HG03439 (cell line): ENCODE measurements around the gene STK40.

Source experiments
- ATAC-seq: cut with Tn5 transposase; IDR thresholded peaks from one replicate; pipeline ENCODE4 v1.9.1; 2021; ENCODE audit warnings: mild to moderate bottlenecking, moderate library complexity; ENCODE audit not compliant: unreplicated experiment

The STK40 gene

DNA sequence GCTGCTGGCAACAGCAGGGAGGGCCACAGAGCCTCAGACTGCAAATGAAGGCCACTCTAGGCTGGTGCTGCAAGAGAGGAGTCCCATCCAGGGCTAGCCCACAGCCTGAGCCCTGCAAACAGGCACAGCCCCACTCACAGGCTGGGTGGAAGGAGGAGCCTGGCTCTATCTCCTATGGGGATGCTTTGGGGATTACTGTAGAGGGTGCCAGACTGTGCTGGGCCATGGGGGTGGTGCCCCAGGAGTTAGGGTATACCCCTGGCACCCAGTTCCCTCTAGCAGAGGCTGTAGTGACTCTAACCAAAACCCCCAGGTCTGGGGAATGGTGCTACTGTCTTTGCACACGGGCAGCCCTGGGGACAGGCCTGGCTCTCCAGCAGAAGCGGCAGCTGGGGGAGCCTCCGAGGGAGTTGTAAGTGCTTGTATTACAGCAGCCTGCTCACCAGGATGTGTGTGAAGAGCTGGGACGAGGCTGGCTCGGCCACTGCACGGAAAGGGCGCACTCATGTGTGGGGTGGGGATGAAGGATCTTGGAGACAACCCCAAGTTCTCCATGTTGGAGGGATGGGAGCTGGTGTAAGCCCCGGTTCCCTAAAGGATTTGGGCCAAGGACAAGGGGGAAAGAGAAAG, 38.9 kb downstream of the STK40 start:
- no peak for ATAC-seq

DNA sequence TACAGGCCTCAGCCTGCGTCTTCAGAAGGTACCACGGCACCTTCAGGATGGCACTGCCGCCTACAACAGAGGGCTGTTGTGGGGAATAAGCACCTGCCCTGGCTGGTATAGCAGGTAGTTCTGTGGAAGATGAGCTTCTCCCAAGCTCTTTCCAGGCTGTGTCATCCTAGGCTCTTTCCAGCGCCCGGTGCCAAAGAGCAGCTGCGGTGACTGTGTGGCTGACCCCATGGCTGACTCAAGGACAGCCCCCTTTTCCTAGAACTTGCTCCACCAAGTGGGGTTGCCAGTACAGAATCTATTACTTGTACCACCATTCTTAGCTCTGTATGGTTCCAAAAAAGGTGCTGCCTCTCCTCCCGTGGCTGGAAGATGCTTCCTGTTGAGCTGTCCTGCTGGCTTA, 40.4 kb downstream of the STK40 start:
- no peak for ATAC-seq

DNA sequence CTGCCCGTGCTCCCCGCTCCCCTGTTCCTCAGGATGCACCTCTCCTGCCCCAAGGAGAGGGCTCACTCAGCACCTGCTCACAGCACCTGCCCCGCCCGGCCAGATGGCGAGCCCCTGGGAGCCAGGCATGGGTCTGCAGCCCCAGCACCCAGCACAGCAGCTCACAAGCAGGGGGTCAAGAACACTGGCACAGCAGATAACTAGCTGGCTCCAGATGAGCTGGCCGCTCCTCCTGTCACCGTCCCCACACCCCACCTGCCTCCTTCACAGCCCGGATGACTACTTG, 41.4 kb downstream of the STK40 start:
- no peak for ATAC-seq

DNA sequence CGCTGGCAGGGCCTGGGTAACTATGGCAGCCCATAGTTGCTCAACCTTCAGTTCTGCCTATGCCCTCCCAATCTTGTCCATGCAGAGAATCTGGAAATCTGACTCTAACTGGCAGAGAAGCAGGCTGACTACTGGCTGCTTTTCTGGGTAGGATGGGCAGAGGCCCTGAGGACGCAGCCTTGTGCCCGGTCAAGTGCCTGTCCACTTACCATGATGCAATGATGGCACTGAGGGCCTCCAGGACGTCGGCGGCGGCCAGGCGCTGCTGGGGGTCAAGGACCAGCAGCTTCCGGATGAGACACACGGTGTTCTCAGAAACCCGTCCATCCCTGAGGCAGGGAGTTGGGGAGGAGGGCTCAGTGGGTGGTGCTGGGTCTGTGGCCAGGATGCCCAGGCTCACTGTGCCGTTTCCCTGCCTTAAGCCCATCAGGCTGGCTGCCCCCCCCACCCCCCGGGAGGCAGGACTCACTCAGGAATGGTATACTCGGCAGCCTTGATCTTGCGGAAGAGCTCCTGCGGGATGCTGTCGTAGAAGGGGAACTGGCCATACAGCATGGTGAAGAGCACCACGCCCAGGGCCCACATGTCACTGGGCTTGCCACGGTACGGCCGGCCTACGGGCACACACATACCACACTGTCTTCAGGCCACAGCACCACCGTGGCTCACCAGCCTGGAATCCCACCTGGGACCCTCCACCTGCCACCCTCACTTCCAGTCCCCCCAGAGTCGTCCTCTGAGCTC, 41.9 kb downstream of the STK40 start:
- ATAC-seq: no peak

DNA sequence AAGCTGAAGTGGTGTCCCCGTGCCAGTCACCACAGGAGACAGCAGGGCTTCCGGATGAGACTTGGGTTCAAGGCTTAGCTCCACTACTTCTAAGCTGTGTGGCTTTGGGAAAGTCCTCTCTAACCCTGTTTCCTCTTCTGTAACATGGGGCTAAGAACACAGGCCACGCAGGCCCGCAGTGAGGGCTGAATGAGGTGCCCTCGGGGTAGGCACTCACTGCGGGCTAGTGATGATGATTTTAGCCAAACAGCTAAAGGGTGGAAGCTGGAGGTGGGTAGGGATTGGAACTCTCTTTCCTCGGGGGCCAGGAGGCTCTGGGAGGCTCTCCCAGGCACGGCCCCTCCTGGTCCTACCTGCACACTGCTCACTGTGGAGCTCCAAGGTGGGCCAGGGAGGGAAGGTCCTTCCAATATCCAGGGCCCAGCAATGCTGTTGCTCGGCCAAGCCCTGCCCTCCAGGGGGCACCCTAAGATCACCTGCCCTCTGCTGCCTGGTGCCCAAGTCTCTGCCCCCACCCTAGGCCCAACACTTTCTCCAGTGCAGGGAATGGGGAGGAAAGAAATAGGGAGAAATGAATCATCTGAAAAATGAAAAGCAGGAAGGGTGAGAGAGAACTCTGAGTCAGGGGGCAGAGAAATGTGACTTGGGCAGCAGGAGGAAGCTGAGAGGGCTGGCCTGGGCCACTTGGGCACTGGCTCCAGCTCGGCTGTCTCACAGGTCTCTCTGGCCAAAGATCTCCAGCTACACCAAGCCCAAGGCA, 43.1 kb downstream of the STK40 start:
- ATAC-seq: no peak

DNA sequence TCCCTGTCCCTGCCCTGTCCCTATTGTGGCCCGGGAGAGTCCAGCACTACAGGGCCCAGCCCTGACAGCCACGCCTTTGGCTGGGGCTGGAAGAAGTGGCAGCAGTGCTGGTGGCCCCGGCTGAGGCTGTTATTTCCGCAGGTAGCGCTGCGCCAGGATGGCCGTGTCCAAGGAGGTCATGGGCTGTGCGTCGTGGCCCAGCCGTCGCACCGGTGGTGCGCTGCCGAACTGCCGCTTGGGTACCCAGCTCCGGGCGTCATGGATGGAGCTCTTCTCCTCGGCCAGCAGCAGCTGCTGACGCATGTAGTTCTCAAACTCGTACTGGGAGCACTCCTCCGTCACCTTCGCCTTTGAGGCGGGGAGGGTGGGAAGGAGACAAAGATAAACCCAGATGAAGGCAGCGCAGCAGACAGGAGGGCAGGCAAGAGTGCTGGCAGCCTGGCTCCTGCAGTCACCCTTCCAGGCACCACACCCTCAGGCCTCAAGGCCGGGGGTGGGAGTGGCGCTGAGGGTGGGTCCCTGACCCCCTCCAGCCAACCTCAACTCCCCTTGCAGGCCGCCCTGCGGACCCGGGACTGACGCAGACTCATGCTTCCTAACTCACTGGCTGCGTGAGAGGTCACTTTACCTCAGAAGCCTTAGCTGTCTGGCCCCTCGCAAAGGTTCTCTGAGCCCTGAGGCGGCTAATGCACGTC, 44.0 kb downstream of the STK40 start:
- no peak for ATAC-seq

DNA sequence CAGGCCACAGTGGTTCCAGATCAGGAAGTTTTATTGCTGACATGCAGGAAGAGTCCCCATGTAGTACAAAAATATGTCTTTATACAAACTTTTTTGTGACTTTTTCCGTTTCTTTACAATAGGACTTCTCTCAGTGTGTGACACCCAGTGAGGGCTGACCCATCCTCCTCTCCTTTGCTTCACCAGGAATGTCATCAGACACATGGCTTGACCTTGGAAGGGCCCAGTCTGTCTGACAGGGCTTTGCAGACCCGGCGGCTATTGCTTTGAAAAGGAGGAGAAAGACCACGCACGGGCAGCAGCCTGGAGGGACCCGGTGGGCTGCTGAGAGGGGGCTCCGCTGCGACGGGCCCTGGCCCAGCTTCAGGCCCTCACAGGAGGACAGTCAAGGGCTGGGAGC, 46.1 kb downstream of the STK40 start:
- ATAC-seq: no peak

DNA sequence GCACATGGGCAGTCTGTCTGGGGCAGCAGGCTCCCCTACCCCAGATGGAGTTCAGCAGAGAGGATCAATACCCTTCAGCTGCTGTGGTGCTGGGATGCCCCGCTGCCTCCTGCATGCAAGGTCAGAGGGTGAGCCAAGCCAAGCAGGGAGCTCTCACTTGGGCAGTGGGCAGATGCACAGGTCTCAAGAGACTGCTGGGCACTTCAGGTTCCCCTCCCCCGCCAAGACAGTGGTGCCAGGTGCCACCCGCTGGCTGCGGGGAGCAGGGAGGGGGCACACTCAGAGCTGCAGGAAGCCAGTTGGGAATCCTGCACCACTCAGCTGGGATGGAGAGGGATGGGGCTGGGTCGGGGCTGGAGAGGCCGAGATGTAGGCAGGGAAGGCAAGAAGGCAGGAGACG, 46.5 kb downstream of the STK40 start:
- ATAC-seq: no peak

DNA sequence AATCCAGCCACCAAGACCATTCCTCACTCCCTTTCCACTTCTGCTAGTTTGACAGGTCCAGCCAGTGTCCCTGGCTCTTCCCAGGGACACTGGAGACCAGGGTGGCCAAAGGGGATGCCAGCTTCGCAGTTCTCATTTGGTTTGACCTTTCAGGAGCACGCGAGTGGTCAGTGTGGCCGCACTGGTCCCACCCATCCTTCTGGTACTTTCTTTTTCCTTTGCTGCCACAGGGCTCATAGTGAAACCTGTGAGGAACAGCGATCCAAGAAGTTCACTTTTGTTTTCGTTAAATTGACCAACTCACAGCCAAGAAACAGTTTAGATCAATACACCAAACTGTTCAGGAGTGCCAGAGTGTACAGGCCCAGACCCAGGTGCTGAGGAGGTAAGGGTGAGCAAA, 47.9 kb downstream of the STK40 start:
- ATAC-seq: no peak

DNA sequence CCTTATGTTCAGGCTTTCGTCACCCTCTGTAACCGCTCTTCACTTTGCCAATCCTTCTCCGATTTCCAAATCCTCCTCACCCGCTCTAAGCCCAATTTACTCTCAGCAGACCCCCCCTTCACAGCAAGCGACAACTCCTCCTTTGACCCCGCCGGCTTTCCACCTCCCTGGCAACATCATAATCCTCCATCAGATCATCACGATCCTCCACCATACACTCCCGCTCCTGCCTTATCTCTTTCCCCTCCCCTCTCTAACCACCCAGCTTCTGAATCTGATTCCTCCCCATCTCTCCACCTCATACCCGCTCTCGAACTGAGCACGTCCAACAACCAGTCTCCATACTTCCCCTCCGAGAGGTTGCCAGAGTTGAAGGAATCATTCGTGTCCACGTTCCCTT, 54.8 kb downstream of the STK40 start:
- ATAC-seq: no peak

DNA sequence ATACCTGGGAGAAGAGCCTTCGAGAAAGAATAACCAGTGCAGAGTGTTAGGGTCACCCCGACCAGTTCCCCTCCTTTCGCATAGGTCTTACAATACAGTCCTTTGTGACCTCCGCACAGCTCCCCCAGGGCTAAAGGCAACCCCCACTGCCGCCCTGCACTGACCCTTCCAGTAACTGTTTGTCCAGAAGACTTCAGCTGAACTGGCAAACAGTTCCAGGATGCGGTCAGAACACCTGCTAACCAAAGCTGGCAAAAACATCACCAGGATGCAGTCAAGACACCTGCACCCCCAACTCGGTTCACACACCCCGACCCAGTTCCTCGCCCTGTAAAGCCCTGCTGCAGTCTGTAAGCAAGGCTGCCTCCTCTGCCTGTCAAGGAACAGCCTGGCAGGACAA, 55.9 kb downstream of the STK40 start:
- no peak for ATAC-seq

DNA sequence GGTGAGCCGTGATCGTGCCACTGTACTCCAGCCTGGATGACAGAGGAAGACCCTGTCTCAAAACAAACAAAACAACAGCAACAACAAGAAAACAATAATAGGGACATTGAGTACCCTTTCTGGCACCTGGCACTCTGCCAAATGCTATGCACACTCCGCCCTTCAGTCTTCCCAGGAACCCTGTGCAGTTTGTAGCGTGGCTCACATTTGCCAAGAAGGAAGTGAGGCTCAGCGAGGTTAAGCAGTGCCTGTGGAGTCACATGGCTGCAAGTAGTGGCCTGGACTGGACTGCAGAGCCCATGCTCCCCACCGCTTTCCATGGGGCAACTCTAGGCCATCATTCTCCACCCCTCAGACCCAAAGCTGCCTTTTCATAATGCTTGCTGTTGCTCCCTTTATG, 57.0 kb downstream of the STK40 start:
- no peak for ATAC-seq

DNA sequence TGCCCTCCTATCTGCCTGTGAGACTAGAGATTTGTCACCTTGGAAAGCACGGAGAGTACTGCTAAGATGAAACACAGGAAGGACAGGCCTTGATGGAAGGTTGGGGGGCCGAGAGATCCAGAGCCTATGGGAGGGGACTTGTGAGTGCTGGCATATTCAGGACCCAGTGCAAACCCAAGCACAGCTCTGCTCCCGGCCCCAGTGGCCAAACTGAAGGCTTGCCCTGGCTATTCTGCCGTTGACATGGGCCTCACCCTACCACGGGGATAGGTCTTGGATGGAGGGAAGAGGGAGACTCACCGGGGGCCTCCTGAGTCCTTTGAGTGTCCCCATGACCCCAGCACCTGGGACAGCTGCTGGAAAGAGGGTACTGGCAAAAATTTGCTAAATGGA, 57.6 kb downstream of the STK40 start:
- ATAC-seq: no peak

DNA sequence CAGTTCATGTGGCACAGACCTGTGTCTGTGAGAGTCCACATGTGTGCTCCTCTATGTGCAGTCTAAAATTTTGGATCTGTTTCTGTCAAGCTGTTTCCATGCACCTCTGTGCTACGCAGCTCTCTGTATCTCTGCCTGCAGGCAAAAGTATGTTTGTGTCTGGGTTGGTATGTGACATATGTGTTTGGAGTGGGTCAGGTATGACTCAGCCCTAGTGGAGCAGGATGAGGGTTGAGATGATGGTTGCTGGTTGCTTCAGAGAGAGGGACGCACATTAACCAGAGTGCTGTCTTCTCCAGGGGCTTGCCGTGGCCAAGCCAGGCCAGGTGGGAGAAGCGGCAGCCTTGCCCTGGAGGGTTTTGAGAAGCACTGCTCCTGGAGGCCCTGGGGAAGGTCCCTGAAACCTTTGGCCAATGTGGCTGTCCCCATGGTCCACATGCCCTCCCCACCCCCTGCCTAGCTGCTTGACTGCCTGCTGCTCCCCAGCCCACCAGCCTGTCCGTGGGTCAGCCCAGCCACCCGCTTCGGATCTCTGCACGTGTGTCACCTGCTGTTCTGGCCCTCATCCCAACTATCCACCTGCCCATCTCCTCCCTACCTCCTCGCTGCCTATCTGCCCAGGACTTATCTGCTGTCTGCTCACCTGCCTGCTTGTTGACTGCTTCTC, 58.2 kb downstream of the STK40 start:
- no peak for ATAC-seq

DNA sequence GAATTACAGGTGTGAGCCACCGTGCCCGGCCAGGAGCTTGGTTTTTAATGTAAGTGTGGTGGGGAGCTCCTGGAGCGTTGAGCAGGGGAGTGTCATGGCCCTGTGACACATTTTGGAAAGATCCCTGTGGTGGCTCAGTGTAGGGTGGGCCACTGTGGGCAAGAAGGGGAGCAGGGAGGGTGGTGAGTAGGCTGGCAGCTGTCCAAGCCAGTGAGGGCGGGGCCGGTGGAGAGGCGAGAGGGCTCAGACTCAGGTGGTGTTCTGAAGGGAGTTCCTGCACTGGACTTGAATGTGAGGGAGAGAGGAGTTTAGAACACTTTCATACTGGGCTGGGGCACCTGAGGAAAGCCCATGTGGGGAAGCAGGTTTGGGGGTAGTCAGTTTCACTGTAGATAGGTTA, 59.2 kb downstream of the STK40 start:
- ATAC-seq: no peak

DNA sequence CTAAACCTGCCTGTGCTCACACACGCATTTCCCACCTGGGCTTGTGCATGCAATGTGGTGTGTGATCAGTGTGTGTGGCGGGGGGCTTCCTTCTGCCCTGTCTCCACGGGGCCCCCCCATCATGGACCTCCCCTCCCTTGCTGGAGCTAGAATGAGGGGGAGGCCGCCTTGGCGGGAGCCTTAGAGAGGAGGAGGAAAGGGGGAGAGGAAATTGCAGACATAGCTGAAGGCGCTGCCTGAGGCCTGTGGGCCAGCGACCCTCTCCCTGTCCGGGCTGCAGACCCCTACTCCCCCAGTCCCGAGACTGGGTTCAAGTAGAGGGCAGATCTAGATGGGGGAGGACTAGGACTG, 61.4 kb downstream of the STK40 start:
- ATAC-seq: no peak

DNA sequence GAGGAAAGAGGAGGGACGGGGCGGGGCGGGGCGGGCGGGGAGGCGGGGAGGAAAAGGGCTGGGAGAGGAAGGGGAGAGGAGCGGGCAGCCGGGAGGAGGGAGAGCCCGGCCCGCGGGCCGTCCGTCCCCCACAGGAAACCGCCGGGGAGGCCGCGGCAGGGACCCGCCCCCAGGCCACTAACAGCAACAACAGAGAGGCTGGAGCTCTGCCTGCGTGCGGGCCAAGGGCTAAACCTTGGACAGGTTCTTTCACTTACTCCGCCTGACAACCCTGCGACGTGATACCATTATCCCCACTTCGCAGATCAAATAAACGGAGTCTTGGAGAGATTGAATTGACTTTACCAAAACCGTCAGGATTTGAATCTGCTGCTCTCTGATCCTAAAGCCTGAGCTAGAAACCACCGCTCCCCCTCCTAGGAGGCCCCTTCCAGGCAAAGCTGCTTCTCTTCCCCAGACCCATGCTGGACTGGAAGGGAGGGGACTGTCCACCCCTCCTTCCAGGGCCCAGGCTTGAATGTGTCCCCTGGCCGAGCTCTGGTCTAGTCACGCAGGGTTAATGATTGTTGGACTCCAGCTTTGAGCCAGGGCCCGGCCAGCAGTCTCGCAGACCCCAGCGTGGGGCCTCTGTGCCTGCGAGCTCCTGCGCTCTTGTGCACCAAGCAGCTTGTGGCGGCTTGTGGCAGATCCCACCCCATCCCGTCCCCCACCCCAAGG, 61.9 kb downstream of the STK40 start, which contains the start of gene EVA1B:
Gene EVA1B (minus strand): TSS at position 10 of the 717 bp plus-strand sequence. CDS start 608 bp downstream, outside the sequence.
- no peak for ATAC-seq

DNA sequence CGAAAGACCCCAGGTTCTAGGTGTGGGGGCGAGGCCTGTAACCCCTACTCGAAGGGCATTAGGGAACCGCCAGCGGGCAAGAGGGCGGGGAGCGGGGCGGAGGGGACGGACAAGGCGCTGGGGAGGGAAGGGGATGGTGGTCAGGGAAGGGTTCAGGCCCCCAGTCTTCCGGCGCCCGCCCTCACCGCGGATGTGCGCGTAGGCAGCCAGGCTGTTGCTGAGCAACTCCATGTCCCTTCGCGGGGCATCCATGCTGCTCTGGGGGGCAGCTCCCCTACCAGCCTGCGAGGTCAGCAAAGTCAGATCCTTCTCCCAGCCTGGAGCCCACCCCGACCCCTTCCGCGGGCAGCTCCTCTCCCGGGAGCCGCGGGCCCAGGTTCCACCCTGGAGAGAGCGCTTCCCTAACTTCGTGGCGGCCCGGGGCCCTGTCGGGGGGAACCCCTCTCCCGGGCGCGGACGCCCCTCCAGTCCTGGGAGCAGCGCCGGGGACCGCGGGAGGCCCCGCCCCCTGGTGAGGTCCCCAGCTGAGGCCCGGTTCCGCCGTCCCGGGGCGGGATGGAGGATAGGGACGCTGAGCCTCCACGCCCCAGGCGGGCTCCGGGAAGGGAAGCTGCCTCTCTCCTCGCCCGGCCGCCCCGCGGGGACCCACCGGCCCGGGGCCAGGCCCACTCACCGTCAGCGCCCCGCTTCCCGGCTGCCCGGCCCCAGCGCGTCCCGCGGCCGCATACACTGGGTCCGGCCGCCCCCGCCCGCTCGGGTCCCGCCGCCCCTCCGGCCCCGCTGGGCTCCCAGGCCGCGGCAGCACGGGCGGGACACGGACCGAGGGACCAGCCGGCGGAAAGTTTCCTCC, 62.7 kb downstream of the STK40 start:
- ATAC-seq: no peak

DNA sequence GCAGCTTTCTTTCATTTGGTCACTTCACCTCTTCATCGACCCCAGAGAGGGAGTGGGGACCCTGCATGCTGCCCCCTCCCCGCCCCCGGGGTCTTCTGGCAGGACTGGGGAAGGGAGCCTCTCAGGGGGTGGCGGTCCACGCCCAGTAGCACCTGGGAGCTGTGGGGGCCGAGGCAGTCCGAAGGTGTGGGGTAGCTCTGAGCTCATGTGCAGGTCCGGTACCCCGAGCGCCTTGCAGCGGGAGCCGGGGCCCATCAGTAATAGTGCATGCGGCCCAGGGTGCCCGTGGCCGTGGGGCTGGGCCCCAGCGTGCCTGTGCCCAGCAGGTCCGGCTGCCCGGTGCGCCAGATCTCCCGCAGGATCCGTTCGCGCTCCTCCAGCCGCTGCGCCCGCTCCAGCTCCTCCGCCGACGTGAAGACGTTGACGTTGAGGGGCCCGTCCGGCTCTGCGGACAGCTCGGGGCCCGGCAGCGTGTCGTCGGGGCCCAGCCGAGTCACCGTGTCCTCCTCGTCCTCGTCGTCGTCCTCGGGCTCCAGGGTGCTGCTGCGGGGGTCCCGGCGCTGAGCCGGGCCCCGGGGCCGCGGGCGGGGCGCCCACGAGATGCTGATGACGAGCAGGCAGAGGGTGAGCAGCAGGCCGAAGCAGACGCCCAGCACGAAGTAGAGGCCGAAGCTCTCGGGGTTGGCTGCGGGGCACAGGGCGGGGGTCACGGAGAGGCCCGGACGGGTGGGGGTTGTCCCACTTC, 63.5 kb downstream of the STK40 start:
- ATAC-seq: no peak
